Heart left ventricle (tissue), 13 donors: ENCODE data around the gene ZBTB33.

Source experiments
- POLR2A ChIP-seq, 2 donors: fragments of 450-650 bp; IDR thresholded peaks; one replicate each; pipeline ENCODE4 v1.6.1; 2017; ENCODE audit warnings: antibody characterized with exemption in 2 of 2, mild to moderate bottlenecking in 2 of 2, moderate library complexity in 2 of 2
- TF ChIP-seq, protein P1 (sequence below), 12 donors: fragments of 200-600 bp; sonication (generic) in 4 of 12; IDR thresholded peaks; one replicate each; pipeline versions ENCODE4 v1.5.0 to v1.8.0; 2018 to 2022; ENCODE audit warnings: antibody characterized with exemption in 12 of 12, mild to moderate bottlenecking in 5 of 12
- donor health status: ischemic (EF 13 %, LVEDD 7.1; RV severe dilation, severe dysfunction).
- donor health status: DM: no; HTN: yes; CAD: no.
- donor health status: DM: no; HTN: no; CAD: no.
- donor health status: ischemic (EF 25% LVEDD 6.9; RV normal size, moderate dysfunction).
- donor health status: ischemic (EF 25% LVEDD 5.7; RV mildly dilated, moderate dysfunction).
- donor health status: ischemic (EF 35%, LVEDD 5.7; RV mildly dilated, moderate dysfunction).
- donor health status: nonischemic (EF 11% LVEDD 7.7; RV severe dilation, severe dysfunction).
- donor health status: DM: yes; HTN: yes; CAD: no.
- donor health status: PGD.
- donor health status: ischemic (EF 29% LVEDD 5.4; RV normal size, mild dysfunction).
- donor health status: nonischemic (EF 23%, LVEDD 6.1; RV moderate dilation, normal function).

DNA sequence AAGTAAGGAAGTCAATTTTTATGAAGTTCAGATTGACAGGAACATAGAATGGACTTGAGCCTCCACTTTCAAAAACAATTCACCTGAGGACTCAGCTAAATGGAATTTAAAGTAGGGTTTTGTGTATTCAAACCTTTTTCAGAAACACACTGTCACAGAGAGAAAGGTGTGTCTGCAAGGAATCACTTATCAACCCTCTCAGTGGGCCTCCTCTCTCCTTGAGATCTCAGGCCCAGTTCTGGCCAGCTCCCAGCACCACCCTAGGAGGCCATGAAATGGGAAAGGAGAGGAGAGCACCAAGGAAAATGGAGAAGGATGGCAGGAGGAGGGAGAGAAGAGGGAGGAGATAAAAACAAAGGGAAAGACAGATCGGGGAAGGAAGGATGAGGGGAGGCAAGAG is 32.1 kb downstream of the ZBTB33 start:
- TF ChIP-seq, protein P1, sequence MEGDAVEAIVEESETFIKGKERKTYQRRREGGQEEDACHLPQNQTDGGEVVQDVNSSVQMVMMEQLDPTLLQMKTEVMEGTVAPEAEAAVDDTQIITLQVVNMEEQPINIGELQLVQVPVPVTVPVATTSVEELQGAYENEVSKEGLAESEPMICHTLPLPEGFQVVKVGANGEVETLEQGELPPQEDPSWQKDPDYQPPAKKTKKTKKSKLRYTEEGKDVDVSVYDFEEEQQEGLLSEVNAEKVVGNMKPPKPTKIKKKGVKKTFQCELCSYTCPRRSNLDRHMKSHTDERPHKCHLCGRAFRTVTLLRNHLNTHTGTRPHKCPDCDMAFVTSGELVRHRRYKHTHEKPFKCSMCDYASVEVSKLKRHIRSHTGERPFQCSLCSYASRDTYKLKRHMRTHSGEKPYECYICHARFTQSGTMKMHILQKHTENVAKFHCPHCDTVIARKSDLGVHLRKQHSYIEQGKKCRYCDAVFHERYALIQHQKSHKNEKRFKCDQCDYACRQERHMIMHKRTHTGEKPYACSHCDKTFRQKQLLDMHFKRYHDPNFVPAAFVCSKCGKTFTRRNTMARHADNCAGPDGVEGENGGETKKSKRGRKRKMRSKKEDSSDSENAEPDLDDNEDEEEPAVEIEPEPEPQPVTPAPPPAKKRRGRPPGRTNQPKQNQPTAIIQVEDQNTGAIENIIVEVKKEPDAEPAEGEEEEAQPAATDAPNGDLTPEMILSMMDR (IDR thresholded peaks at IDR 0.05): no peak
- no peak for TF ChIP-seq POLR2A (IDR thresholded peaks at IDR 0.05)
